NCI-H2196 treated with DMSO at 0.1 percent for 48 hours (cell line): ENCODE results near the gene B3GAT1.
"Not testable (repeated sequence)": the region's sequence is repeated elsewhere in the genome, so short reads cannot be mapped to it uniquely, and the experiment has no call there.

Experiments used
- DNase-seq: peaks from one replicate; lab custom pipeline; 2025; ENCODE audit not compliant: unreplicated experiment; lab: John Stamatoyannopoulos, UW

B3GAT1 gene

DNA sequence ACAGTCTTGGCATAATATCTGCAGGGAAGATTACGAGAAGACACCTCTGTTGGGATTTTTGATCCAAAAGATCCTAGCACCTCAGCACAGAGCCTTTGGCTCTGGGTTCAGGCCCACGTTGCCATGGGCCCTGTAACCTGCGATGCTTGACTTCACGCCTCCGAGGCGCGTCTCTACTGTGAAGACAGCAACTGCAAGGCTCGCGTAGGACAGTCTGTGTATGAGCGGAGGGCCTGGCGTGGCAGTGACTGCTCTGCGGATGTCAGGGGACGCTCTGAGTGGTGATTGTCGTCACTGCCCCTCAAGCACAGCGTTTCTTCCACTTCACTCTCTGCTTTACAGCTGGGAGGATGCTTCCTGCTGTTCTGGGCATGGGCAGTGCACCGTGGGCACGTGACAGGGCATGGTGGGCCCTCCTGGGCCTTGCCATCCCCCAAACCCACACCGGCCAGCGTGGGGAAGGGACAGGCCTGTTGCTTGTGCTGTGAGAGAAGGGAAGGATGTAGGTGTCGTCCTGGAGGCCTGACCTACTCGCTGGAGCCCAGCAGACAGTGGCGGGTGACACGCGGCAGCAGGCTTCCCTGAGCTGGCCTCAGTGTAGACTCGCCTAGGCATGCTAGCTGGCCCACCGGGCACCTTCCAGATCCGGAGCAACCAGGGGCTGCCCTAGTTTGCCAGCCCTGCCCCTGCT lies 53.7 kb downstream of the B3GAT1 start:
- no peak for DNase-seq

DNA sequence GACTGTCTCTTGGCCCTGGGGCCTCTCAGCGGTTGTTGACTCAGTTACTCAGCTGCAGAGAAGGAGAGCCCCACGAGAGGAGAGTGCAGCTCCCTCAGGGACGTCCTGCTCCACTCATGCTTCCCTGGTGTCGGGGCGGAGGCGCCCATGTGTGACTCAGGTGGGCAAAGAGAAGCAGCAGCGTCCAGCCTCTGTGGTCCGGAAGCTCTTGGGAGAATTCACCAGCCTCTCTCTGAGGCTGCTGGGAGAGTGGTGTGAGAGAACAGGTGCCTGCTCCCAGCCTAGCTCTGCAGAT lies 54.5 kb downstream of the B3GAT1 start:
- DNase-seq, result no peak

DNA sequence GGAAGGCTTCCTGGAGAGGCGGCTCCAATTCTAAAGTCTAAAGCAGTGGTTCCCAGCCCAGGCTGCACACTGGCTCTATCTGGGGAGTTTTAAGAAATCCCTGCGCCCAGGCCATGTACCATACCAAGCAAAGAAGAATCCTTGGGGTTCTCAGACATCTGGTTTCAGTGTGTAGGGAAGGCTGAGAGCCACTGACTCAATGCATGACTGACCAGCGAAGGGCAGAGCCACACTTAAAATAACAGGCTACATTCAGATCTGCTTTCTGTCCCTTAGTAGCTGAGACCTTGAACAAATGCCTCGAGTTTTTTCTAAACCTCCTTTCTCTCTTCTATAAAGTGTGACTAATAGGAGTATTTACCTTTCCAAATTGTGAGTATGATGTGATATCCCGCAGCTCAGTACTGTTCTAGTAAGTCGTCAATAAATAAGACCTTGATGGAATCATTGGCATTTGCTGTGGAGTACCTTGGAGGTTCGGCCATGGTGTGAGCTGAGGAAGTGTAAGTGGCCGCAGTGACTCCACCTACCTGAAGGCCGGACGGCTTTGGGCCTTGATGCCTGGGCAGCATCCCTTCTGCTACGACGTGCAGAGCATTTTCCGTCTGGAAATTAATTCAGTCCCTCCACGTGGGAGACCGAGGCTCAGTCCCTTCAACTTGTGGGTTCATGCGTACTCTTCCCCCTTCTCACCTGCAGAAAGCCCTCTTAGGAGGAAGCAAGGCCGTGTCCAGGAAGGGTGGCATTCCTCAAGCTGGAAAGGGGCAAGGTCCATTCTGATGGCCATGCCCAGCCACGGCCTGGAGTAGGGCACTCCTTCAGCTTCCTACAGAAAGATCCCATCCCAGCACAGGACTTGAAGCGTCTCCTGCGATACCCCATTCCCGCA lies 55.1 kb downstream of the B3GAT1 start:
- no peak for DNase-seq

DNA sequence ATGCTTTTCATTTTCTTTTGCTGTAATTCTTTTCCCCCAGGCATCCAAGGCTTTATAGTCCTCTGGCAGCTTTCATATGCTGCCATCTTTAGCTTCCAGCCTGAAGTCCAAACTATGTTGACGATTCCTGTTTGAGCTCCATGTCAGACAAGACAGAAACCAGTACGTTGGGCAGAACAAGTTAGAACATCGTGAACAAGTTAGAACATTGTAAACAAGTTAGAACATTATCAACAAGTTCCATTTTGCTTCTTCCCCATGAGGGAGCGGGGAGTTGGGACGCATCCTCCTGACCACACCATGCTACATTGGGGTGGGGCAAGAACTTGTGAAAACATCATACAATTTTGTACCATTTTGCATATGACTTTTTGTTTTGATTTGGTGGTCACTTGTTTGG lies 56.4 kb downstream of the B3GAT1 start:
- no peak for DNase-seq

DNA sequence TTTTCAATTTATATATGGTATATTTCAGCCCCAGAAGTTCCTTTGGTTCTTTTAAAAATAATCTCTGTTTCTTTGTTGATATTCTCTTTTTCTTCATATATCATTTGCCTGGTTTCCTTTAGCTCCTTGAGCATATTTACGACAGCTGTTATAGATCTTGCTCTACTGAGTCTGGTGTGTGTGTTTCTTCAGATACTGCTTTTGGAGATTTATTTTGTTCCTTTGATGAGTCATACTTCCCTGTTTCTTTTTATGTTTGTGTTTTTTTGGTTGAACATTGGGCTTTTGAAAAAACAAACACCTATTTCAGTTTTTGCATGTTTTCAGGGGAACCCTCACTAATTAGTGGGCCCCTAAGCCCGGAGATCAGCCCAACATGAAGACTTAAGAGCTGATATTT lies 56.9 kb downstream of the B3GAT1 start:
- no peak for DNase-seq

DNA sequence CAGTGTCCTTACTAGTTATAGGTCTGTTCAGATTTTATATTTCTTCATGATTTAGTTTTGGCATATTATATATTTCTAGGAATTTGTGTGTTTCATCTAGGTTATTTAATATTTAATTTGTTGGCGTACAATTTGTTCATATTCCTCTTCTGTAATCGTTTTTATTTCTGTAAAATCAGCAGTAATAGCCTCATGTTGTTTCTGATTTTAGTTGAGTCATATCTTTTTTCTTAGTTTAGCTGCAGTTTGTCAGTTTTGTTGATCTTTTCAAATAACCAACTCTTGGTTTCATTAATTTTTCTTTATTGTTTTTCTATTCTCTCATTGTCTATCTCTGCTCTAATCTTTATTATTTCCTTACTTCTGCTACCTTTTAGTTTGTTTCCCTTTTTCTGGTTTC lies 59.9 kb downstream of the B3GAT1 start:
- no peak for DNase-seq

DNA sequence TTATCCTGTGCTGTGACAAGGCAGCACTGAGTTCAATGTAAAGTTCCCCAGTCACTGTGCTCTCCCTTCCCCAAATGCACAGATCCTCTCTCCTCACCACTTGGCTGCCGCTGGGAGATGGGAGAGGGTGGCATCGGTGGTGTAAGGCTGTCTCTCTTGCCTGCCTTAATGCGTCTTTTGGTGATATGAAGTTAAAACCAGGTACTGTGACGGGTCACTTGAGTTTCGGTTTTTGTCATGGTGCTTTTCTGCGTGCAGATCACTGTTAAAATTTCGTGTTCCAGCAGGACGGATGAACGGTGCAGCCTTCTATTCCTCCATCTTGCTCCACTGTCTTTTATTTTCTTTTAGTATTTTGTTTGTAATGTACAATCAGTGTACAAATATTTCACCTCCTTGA lies 61.7 kb downstream of the B3GAT1 start:
- no peak for DNase-seq

DNA sequence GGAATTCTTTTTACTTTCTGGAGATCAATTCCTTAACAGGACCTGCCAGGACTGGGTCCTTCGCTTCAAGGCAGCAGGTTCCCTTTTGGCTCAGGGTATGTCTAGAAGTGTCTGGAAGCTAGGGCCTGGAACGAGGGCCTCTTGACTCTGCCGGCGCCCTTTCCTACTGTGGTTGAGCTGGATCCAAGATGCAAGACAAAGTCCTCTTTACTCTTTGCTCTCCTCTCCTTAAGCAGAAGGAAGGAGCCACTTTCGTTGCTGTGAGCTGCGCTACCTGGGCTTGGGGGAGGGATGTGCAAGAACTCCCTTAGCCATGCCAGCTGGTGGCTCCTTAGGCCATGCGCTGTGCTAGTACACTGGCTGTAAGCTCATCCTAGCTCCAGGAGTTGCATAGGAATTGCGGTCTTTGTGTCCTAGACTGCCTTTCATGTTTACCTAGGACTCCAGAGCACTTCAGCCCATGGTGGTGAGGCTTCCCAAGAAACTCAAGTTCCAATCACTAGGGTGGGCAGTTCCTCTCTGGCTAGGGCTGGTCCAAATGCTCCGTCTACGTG lies 62.2 kb downstream of the B3GAT1 start:
- DNase-seq, result no peak

DNA sequence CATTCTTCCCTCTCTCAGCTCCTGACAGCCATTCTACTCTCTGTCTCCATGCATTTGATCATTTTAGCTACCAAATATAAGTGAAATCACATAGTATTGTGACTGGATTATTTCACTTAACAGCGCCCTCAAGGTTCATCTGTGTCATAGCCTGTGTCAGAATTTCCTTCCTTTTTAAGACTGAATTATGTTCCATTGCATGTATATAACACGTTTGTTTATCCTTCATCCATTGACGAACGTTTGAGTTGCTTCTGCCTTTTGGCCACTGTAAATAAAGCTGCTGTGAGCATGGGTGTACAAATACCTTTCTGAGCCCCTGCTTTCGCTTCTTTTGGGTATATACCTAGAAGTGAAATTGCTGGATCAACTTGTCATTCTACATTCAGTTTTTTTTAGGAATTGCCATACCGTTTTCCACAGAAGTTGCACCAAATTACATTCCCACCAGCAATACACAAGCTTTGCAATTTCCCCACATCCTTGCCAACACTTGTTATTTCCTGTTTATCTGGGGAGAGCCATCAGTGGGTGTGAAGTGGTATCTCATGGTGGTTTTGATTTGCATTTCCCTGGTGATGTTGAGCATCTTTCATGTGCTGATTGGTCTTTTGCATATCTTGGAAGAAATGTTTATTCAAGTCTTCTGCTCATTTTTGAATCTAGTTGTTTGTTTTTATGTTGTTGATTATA lies 62.8 kb downstream of the B3GAT1 start:
- no peak for DNase-seq

DNA sequence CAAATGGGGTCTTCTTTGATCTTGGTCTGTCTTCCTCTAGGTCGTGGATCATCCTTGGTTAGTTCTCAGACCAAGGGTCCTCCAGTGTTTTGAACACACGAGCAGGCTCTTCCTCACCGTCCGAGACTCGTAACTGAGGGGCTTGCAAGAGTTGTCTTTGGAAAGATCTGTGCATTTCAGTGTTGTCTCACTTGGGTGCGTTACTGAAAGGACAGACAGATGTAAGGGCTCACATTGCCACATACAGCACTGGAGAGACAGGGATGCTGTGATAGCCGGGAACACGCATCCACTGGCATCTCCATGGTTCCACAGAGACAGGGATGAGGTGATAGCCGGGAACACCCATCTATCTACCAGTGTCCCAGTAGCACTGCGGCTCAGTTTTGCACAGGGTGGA lies 64.6 kb downstream of the B3GAT1 start:
- DNase-seq, result no peak

DNA sequence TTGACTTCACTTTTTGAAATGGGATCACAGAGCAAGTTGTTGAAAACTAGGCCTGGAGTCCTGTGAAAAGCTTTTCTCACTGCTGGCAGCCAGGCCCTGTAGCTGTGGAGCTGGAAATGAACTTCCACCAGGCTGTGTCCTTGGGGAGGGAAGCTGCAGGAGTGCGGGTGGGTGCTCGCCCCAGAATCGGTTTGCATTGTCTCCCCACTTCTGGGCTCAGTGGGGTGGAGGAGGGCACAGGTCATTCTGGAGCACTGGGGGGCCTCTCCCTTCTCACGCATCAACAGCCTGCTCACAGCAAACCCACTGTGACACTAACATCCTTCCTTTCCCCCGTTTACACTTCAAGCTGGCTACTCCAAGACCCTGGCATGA lies 65.1 kb downstream of the B3GAT1 start:
- no peak for DNase-seq

DNA sequence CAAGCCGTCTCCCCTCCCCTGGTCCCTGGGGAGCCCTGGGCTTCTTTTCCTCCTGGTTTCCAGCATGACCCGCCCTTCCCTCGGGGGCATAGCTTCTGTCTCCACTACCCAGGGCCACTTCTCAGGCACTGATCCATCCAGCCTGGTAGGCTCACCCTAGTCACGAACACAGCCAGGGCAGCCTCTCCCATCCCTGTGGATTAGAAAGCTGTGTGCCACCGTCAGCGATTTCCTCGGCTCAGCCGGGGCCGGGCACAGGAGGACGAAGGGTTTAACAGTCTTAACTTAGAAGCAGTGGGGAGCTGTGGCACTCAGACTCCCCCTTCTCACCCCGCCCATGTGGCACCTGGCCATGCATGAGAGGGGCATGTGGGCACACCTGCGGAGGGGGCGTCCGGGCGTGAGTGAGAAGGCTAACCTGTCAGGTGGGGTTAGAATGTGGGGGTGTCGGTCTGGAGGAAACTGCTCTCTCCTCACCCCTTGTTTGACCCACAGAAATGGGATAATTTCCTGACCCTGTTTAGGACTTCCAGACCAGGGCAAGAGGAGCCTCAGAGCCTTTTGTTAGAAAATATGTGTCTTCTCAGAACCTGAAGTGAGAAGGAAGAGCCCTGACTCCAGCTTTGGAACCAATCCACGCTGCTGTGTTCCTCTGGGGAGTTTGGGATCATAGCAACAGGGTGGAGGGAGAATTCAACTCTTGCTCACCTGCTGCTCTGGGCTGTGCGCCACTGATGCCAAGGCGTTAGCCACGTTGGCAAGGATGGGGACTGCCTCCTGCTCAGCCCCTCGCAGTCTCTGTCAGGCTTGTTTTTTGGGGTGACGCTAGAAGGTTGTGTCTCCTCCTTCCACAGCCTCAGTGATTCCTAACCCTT lies 65.7 kb downstream of the B3GAT1 start:
- no peak for DNase-seq

DNA sequence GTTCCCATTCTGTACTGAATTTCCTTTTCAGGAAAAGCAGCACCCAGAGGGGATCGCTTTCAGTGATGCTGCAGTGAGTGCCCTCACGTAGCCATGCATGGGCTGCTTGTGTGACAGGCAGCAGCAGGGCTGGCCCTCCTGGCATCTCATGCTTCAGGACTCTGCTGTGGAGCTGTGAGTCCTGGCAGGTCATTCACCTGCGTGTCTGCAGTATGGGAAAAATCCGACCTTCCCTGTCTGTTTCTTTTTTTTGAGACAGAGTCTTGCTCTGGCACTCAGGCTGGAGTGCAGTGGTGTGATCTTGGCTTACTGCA lies 66.8 kb downstream of the B3GAT1 start:
- DNase-seq, result no peak

DNA sequence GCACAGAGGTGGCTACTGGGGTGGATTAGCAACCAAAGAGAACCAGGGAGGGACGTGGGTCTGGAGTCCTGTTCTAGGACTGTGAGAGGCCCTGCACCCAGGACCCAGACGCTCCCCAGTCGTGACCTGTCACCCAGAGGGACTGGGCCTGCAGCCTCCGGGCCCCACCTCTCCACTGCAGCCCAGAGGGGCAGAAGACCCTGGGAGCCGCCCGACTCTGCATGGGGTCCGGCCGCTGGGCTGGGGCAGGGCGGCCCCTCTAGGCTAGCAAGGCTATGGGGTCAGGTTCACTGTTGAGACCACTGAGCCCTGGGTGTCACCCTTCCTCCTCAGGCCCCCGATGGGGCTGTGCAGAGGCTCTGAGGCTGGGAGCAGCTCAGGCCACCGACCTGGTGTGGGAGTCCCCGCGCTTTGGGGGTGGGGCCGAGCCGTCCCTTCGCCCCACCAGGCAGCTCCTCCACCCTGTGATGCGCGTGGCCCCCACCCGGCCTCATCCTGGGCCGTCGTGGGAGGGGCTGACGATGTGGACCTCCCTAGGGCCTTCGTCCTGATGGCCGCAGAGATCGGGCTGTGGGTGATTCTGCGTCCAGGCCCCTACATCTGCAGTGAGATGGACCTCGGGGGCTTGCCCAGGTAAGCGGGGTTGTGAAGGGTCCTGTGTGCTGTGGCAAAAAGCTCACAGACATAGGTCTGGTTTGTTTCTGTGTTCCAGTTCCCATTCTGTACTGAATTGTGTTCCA lies 67.4 kb downstream of the B3GAT1 start:
- DNase-seq, result not testable (repeated sequence)

DNA sequence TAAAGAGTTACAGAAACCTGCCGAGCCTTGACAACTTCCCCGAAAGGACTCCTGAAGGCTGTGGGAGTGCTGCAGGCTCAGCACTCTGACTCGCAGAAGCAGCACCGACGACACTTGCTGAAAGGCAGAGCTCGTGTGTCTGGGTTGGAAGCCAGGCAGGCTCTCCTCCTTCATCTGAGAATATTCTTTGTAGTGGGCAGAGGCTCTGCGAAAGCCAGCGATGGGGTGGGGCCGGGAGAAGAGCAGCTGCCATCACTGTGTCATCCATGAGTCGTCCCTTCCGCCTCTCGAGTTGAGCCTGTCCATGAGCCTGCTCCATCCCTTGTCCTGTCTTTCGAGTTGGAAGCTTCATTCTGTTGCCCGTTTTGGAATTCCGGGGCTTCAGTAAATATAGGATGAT lies 68.4 kb downstream of the B3GAT1 start:
- no peak for DNase-seq

DNA sequence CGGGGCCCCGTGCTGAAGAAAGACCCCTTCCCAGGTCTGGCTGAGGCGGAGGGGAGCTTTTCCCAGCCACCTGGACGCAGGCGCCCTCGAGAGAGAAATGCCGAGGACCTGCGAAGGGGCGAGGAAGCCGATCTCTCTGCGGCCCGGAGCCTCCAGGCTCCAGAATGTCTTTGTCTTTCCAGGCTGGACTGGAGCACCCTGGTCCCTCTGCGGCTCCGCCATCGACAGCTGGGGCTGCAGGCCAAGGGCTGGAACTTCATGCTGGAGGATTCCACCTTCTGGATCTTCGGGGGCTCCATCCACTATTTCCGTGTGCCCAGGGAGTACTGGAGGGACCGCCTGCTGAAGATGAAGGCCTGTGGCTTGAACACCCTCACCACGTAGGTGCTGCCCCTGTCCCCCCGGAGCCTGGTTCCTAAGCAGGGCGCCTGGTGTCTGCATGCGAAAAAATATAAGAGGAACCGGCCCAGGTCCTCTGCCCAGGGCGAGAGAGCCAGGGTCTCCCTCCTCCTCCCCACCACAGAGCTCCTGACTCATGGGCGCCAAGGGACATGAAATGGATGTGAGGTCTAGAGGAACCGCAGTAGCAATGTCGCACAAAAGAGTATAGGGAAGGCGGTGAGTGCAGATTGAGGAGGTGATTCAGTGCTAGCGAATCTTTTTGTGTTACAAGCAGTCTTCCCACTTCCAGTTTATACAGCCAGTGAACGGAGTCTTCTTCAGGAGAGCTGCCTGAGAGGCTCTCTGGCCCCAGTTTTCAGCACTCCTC lies 69.3 kb downstream of the B3GAT1 start:
- no peak for DNase-seq

DNA sequence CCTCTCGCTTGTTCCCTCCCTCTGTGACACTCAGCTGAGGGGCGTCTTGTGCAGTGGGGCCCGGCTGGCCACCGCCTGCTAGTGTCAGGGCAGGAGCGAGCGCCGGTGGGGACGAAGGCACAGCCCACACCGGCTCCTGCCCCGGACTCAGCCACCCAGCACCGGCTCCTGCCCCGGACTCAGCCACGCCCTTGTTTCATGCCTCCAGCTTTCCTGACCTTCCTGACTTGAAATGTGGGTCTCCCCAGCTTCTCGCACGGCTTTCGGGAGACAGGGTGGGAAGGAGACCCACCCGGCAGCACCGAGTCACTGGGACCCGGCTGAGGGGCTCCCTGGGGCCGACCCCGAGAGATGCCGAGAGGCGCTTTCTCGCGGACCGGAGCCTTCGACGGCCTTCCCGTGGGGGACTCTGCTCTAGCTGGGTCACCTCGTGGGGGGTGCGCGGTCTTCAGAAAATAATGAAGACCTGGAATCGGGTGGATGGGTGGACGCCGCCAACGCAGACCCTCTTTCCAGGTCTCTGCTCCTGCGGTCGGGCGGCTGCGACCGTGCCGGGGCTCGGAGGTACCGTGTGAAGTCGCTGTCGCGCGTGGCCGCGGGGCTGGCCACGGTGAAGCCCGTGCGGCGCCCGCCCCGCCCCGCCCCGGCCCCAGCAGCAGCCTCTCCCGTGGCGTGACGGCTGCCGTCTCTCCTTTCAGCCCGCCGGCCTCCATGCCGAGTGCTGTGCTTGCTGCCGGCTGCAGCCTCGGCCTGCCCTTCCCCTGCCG lies 70.1 kb downstream of the B3GAT1 start:
- DNase-seq, result no peak

DNA sequence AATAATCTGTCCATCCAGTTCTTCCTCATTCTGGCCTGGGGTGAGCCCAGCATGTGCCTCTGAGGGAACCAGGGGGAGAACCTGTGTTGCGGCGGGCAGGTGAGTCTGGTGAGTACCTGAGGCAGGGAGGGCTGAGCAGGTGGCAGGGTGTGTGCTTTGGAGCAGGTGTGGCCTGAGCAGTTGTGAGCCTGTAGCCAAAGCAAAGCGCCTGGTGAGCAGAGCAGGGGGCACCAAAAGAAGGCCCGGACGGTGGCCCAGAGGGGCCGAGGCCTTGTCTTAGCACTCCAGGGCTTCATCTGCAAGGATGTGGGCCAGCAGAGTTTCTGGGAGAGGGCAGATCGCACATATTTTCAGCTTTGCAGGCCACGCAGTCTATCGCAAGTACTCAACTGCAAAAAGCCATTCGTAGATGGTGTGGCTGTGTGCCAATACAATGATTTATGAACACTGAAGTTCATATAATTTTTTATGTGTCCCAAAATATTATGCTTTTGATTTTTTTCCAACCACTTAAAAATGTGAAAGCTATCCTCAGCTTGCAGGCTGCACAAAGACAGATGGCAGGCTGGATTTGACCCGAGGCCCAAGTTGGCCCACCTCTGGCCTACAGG lies 71.6 kb downstream of the B3GAT1 start:
- no peak for DNase-seq

DNA sequence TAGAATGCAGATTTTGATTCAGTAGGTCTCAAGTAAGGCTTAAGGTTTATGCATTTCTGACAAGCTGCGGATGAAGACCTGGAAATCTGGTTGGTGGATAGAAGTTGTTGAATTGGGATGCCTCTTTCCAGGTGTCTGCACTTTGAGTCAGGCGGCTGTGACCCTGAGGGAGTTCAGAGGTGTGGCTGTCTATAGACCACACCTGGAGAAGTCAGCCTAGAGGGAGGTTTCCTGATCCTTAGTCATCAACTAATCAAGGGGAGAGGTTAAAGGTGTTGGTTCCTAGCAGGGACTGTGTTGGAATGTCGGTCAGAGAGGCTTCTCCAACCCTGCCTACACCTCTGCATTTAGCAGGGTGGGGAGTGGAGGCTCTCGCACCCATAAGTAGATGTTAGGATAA lies 72.3 kb downstream of the B3GAT1 start:
- no peak for DNase-seq
